H1 (cell line): ENCODE measurements around the gene ADAD2. TPM values are rescaled to one million over a fixed set of nuclear protein-coding genes. Genes with fewer than 3 reads are reported as not detected.

ENCODE experiments used
- JUN ChIP-seq: IDR thresholded peaks from 2 replicates; pipeline ENCODE4 v1.6.1; 2011; ENCODE audit warnings: low read depth, mild to moderate bottlenecking, improper control_type of control experiment, low read length
- PHF8 ChIP-seq: fragments of 200-600 bp; sonication (generic); conservative IDR thresholded peaks from 2 replicates; pipeline ENCODE4 v1.7.1; 2012; ENCODE audit warnings: low read depth, mild to moderate bottlenecking, inconsistent platforms, low read length, moderate library complexity
- POLR2AphosphoS5 ChIP-seq: IDR thresholded peaks from 2 replicates; pipeline ENCODE4 v1.6.1; 2011; ENCODE audit warnings: low read depth, low read length
- RNF2 ChIP-seq: fragments of 200-900, 300-1000 bp; sonication (generic); IDR thresholded peaks from 2 replicates; pipeline ENCODE4 v1.7.1; 2016; ENCODE audit warnings: borderline replicate concordance, low read depth, mild to moderate bottlenecking, antibody characterized with exemption, low read length; ENCODE audit not compliant: poor library complexity, severe bottlenecking; ENCODE audit errors: missing control alignments
- SIX5 ChIP-seq: IDR thresholded peaks from 2 replicates; pipeline ENCODE4 v1.6.1; 2011; ENCODE audit warnings: mild to moderate bottlenecking, low read depth, low read length
- TBP ChIP-seq: IDR thresholded peaks from 2 replicates; pipeline ENCODE4 v1.6.1; 2011; ENCODE audit warnings: low read depth, low read length, improper control_type of control experiment
- TEAD4 ChIP-seq: IDR thresholded peaks from 2 replicates; pipeline ENCODE4 v1.6.1; 2012; ENCODE audit warnings: low read depth, low read length, inconsistent platforms, mixed read lengths
- ZNF274 ChIP-seq: IDR thresholded peaks from 2 replicates; pipeline ENCODE4 v1.7.0; 2012; ENCODE audit warnings: low read length, borderline replicate concordance; ENCODE audit errors: extremely low read depth
- polyA plus RNA-seq, 7 experiments: library from polyadenylated mRNA; depleted of rRNA in 3 of 7; stranded (reverse) in 5 of 7; unstranded in 2 of 7; fragments of >200 nt in 5 of 7; fragments of 200-250 nt in 2 of 7; gene quantifications; 1 replicate in 5 of 7; 2 replicates in 1 of 7; 4 replicates in 1 of 7; pipeline versions ENCODE4 v1.2.1 to v1.2.3, GENCODE V29; 2011 to 2013; ENCODE audit warnings: missing spikeins in 2 of 7, mixed read lengths in 2 of 7
- total RNA-seq: library from RNA; stranded (reverse); fragmentation: NEBNext Ultra II Directional; extraction: Animal tissue kit (Norgen Biotek cat#: 25700); gene quantifications from 2 replicates; pipeline ENCODE4 v1.2.1, GENCODE V29; 2021

The ADAD2 gene
- total and polyA plus RNA-seq, 2 of the 8 experiments (the other 6 are each of a cell fraction or from before 2014, with no cell fraction given): 1.2 to 1.3 TPM

GRCh38 chr16:84178892-84179611, 11.9 kb upstream of the ADAD2 start (continued):
- no peak for TF ChIP-seq RNF2
- TF ChIP-seq TBP: no peak
- no peak for TF ChIP-seq TEAD4
- no peak for TF ChIP-seq PHF8
- TF ChIP-seq SIX5: no peak
- TF ChIP-seq POLR2AphosphoS5: no peak
- TF ChIP-seq ZNF274: no peak
- no peak for TF ChIP-seq JUN
